DMS79 treated with DMSO at 0.1 percent for 48 hours (cell line): Measurements from ENCODE around the gene GLOD4.
"Not testable (repeated sequence)": the region's sequence is repeated elsewhere in the genome, so short reads cannot be mapped to it uniquely, and the experiment has no call there.

Experiments used
- DNase-seq: peaks from one replicate; lab custom pipeline; 2025; lab: John Stamatoyannopoulos, UW

The GLOD4 gene

GRCh38 chr17:774313-774584, 7.8 kb downstream of the GLOD4 start:
- no peak for DNase-seq

GRCh38 chr17:773467-774312, 8.4 kb downstream of the GLOD4 start:
- DNase-seq = no peak

GRCh38 chr17:773016-773415, 9.1 kb downstream of the GLOD4 start:
- DNase-seq = no peak

GRCh38 chr17:767076-767475, 15.0 kb downstream of the GLOD4 start:
- DNase-seq = no peak

- no peak for DNase-seq
These were observed 21.7 kb downstream of the GLOD4 start for GRCh38 chr17:760371-760770.

GRCh38 chr17:759964-760363, 22.1 kb downstream of the GLOD4 start:
- DNase-seq = no peak

GRCh38 chr17:756010-756567, 26.0 kb downstream of the GLOD4 start:
- not testable (repeated sequence) for DNase-seq

- DNase-seq = not testable (repeated sequence)
These were observed 26.6 kb downstream of the GLOD4 start for GRCh38 chr17:755319-755961.

- DNase-seq = no peak
These were observed 28.7 kb downstream of the GLOD4 start for GRCh38 chr17:753418-753817.

GRCh38 chr17:752620-753219, 29.4 kb downstream of the GLOD4 start:
- DNase-seq = peak; percentile 34

GRCh38 chr17:752002-752619, 30.0 kb downstream of the GLOD4 start, which contains the start of gene GEMIN4:
TSS of gene GEMIN4 (minus strand) at chr17:752264. CDS start at chr17:752142, 122 bp downstream.
- peak; percentile 68 for DNase-seq

GRCh38 chr17:751269-752001, 30.6 kb downstream of the GLOD4 start:
- peak; percentile 22 for DNase-seq

GRCh38 chr17:750431-751037, 31.5 kb downstream of the GLOD4 start:
- peak; percentile 76 for DNase-seq

- not testable (repeated sequence) for DNase-seq
These were observed 32.7 kb downstream of the GLOD4 start for GRCh38 chr17:749359-749758.

GRCh38 chr17:748604-749003, 33.5 kb downstream of the GLOD4 start:
- DNase-seq = not testable (repeated sequence)

GRCh38 chr17:746783-747629, 35.1 kb downstream of the GLOD4 start:
- no peak for DNase-seq

- no peak for DNase-seq
These were observed 35.9 kb downstream of the GLOD4 start for GRCh38 chr17:746181-746580.

- DNase-seq = no peak
These were observed 36.7 kb downstream of the GLOD4 start for GRCh38 chr17:745406-745805.

- DNase-seq = no peak
These were observed 37.1 kb downstream of the GLOD4 start for GRCh38 chr17:744937-745336.

GRCh38 chr17:743139-743538, 38.9 kb downstream of the GLOD4 start:
- DNase-seq = no peak
